Gastrocnemius medialis (tissue), 4 donors: ENCODE measurements around the gene SLC12A3.

Experiments used
- POLR2A ChIP-seq, 2 donors: fragments of 450-650 bp; IDR thresholded peaks; one replicate each; pipeline ENCODE4 v1.6.1; 2017; ENCODE audit warnings: antibody characterized with exemption in 2 of 2, mild to moderate bottlenecking in 2 of 2, moderate library complexity in 2 of 2
- TF ChIP-seq, protein P1 (sequence below), 5 experiments: fragments of 450-650 bp in 3 of 5; fragments of 200-600 bp in 2 of 5; sonication (generic) in 2 of 5; IDR thresholded peaks in 4 of 5; conservative IDR thresholded peaks in 1 of 5; 1 replicate in 4 of 5; 2 replicates in 1 of 5; pipeline ENCODE4 v1.5.1; 2016 to 2019; ENCODE audit warnings: antibody characterized with exemption in 5 of 5, mild to moderate bottlenecking in 3 of 5, moderate library complexity in 3 of 5

- TF ChIP-seq, protein P1, sequence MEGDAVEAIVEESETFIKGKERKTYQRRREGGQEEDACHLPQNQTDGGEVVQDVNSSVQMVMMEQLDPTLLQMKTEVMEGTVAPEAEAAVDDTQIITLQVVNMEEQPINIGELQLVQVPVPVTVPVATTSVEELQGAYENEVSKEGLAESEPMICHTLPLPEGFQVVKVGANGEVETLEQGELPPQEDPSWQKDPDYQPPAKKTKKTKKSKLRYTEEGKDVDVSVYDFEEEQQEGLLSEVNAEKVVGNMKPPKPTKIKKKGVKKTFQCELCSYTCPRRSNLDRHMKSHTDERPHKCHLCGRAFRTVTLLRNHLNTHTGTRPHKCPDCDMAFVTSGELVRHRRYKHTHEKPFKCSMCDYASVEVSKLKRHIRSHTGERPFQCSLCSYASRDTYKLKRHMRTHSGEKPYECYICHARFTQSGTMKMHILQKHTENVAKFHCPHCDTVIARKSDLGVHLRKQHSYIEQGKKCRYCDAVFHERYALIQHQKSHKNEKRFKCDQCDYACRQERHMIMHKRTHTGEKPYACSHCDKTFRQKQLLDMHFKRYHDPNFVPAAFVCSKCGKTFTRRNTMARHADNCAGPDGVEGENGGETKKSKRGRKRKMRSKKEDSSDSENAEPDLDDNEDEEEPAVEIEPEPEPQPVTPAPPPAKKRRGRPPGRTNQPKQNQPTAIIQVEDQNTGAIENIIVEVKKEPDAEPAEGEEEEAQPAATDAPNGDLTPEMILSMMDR (IDR thresholded peaks at IDR 0.05 in 4 of 5, conservative IDR thresholded peaks at IDR 0.05 in 1 of 5), result no peak
- no peak for TF ChIP-seq POLR2A (IDR thresholded peaks at IDR 0.05)
These were observed 3.3 kb upstream of the SLC12A3 start for GRCh38 chr16:56861756-56862155.
